Measurements from ENCODE around the gene HIVEP3.
"Not testable (repeated sequence)": the region's sequence is repeated elsewhere in the genome, so short reads cannot be mapped to it uniquely, and the experiment has no call there.

Gene HIVEP3

DNA sequence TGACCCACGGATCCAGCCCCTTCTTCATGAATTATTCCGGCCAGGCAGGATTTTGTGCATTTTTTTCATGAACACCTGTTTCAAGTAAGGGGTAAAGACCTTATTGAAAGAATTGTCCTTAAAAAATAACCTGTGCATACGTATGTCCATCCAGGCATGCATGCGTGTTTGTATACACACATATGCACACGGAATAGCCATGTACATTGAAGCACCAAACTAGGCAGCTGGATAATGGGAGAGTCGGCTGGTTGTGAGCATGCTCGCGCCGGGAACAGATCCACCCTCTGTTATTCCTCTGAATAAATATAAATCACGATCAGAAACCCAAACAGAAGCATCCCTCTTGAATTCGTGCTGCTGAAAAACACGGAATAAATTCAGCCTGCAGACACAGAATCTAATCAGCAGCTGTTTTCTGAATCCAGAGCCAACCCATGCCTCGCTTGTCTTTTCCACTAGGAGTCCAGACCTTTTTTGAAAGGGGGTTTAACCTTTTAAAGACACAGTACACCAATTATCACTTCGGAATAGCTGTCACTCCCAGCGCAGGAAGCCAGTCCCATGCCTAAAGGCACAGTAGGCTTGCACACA lies at the start of gene HIVEP3:
HIVEP3 (minus strand) TSS at position 473 of the 594 bp plus-strand sequence.
- no peak for DNase-seq

- DNase-seq, result no peak
Measured at GRCh38 chr1:41964400-41964799, 45.7 kb upstream of the HIVEP3 start.

GRCh38 chr1:41963636-41964035 lies 44.9 kb upstream of the HIVEP3 start:
- DNase-seq, result no peak

DNA sequence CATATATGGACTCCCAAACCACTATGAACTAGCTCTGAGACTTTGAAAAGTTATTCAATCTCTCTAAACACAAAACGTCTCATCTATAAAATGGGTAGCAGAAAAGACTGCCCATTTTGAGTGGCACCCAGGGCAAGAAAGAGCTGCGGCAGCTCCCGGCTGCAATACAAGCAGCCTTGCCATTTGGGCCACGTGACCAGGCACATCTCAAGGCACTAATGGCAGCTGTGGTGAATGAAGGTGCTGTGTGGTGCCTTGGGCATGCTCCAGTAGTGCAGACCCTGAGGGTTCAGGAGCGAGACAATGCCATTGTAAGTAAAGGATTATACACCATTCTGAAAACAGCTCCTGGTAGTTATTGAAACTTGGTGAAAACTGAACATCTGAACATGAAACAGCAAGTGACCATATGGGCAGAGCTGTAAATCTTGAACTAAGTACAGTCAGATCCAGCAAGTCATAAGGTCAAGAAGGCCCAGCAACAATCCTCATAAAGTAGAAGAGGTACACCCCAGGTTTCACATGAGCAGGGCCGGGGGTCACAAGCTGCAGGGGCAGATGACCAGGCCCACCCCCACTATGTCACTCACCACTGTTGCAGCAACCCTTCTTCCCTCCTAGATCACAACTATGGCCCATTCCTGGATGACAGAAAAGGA lies 39.4 kb upstream of the HIVEP3 start:
- no peak for DNase-seq

DNA sequence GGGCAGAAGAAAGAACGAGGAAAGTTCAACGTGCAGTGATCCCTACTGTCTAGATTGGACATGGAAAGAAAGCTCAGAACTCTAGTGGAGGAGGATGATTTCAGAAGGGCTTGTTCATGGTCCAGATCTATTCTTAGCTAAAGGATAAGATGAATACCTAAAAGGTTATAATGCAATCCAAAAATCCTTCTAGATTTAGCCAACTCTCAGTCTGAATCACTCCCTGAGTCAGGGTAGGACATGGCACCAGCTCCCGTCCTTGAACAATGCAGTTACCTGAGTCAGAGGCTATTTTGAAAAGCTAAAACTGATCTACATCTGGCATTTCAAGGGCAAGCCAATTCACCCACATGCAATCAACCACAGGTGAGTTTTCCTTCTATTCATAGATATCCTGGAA lies 38.8 kb upstream of the HIVEP3 start:
- DNase-seq, result no peak

- DNase-seq, result peak; percentile 8
Measured at GRCh38 chr1:41955461-41956159, 36.9 kb upstream of the HIVEP3 start.

DNA sequence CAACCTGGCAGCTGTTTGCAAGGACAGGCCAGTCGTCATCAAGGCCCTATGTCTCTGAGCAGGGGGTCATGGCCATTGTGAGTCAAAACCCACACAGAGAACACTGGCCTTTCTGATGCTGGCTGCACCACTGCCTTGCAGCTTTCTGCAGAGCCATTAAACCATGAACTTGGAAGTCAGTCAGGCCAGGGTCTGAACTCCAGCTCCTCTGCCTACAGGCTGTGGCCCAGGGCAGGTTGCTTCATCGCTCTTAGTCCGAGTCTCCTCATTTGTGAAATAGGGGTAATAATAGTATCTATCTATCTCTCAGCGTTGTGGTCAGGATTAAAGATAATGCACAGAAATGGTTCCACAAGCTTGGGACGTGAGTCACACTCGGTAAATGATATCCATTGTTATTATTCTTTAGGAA lies 35.8 kb upstream of the HIVEP3 start:
- no peak for DNase-seq

GRCh38 chr1:41953291-41953690 lies 34.6 kb upstream of the HIVEP3 start:
- no peak for DNase-seq

GRCh38 chr1:41952208-41952607 lies 33.5 kb upstream of the HIVEP3 start:
- DNase-seq, result no peak

DNA sequence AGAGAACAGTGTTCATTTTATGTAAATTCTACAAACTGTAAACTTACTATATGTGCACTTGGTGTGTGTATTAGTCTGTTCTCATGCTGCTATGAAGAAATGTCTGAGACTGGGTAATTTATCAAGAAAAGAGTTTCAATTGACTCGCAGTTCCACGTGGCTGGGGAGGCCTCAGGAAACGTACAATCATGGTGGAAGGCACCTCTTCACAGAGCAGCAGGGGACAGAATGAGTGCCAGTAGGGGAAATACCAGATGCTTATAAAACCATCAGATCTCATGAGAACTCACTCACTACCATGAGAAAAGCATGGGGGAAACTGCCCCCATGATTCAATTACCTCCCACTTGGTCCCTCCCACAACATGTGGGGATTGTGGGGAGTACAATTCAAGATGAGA lies 32.8 kb upstream of the HIVEP3 start:
- peak; percentile 37 for DNase-seq

DNA sequence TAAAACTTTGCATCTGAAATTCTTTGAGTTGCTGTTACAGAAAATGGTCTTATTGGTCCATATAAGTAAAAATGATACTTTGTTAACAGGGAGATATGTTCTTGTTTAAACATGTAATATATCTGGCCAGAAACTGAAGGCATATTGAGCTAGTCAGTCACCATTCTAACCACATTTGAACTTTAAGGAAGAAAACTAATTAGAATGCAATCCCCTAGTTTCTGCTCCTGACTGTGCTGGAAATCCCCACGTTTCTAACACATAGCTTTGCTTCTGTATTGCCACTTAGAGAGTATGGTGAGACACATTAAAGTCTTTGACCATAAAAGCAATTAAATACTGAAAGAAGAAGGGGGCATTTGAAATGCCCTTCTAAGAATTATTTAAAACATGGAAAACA lies 32.1 kb upstream of the HIVEP3 start:
- DNase-seq, result no peak

- DNase-seq, result not testable (repeated sequence)
Measured at GRCh38 chr1:41945946-41946345, 27.2 kb upstream of the HIVEP3 start.

DNA sequence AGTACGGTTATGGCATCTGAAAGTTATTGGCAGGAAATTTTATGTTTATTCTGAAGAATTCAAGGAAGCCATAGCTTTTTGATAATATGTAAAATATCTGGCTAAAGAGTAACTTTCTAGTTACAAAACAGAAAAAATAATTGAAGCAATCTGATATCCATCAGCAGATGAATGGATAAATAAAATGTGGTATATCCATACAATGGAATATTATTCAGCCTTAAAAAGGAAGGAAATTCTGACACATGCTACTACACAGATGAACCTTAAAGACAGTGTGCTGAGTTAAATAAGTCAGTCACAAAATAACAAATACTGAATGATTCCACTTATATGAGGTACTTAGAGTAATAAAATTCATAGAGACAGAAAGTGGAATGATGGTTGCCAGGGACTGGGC lies 25.0 kb upstream of the HIVEP3 start:
- no peak for DNase-seq

- no peak for DNase-seq
Measured at GRCh38 chr1:41942278-41942677, 23.6 kb upstream of the HIVEP3 start.

GRCh38 chr1:41941381-41941780 lies 22.7 kb upstream of the HIVEP3 start:
- no peak for DNase-seq

- no peak for DNase-seq
Measured at GRCh38 chr1:41939194-41939593, 20.5 kb upstream of the HIVEP3 start.

DNA sequence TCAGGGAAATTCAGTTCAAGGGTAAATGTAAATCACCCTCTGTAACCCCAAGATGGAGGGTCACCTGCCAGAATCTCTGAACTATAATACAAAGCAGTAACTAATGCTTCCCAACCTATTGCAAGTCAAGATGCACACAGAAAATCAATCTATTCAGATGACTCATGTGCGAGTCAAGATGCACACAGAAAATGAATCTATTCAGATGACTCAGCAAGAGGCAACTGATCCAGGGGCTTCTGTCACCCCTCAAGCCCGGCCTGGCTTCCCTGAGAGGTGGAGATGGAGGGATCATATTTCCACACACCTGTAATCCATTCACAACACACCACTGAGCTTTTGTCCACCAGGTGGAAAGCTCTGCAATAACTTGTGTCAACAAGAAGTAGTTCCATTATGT lies 17.4 kb upstream of the HIVEP3 start:
- peak; percentile 35 for DNase-seq

DNA sequence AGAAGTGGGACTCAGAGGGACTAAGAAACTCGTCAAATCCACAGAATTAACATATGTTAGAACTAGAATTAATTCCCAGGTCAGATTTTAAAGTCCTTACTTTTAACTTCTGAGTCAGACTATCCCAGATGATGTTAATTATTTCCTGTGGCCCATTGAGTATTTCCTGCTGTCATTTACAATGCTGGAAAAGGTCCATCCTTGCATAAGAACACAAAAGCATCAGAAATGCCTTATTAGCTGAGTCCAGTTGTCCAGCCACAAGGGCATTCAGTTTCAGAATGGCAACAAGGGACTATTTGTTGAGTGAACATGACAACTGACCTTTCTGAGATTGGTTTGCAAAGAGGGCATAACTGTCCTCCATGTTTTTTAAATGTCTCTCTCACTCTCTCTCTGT lies 16.5 kb upstream of the HIVEP3 start:
- no peak for DNase-seq

DNA sequence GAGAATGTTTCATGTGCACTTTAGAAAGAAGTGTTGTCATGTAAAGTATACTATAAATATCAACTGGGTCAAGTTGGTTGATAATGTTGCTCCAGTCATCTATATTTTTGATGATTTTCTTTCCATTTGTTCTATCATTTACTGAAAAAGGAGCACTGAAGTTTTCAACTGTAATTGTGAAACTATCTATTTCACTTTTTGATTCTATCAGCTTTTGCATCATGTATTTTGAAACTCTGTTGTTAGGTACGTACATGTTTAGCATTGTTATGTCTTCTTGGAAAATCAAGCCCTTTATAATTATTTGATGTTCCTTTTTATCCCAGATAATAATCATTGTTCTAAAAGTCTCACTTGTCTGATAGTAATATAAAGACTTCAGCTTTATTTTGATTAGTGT lies 14.4 kb upstream of the HIVEP3 start:
- no peak for DNase-seq

DNA sequence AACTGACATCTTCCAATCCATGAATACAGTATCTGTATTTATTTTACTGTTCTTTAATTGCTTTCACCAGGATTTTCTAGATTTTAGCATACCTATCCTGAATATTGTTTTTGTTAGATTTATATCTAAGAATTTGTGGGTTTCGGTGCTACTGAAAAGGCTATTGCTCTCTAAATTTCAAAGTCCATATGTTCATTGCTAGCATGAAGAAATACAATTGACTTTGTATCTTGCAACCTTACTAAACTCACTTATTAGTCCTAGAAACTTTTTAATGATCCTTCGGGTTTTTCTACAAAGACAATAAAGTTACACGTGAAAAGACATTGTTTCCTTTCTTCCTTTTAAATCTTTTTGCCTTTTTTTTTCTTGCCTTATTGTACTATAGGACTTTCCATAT lies 12.9 kb upstream of the HIVEP3 start:
- no peak for DNase-seq

DNA sequence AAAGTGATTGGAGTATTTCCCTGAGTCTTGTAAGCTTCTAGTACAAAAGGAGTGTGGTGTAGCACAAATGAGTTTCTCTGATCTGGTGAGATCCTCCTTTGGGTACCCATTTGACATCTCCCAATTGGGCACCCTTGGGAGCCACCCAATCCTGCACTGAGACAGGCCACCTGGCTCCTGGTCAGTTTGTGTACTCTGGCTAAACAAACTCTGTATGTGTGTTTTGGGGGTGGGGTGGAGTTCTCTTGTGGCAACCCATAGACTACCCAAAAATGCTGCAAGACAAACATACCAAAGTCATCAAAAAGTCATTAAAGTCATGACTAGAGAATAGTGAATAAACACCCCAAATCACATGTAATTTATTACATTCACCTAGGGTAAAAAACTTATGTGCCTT lies 8.4 kb upstream of the HIVEP3 start:
- DNase-seq, result no peak

GRCh38 chr1:41925712-41926111 lies 7.0 kb upstream of the HIVEP3 start:
- no peak for DNase-seq

- DNase-seq, result no peak
Measured at GRCh38 chr1:41924911-41925310, 6.2 kb upstream of the HIVEP3 start.

- not testable (repeated sequence) for DNase-seq
Measured at GRCh38 chr1:41921271-41921670, 2.5 kb upstream of the HIVEP3 start.
